Activated CD4-positive, alpha-beta T cell treated with anti-CD3 and anti-CD28 coated beads, Interleukin-10, Interleukin-2, amounts not matched to agents 100 ng/mL and 50 ng/mL, durations not matched to agents 16 hours and 8 hours (primary cell): ENCODE data around the gene LOXHD1.

Source experiments
- DNase-seq: peaks from one replicate; pipeline ENCODE4 v3.0.0-alpha.2; 2020

The LOXHD1 gene

GRCh38 chr18:46536215-46536874 is 120.7 kb downstream of the LOXHD1 start:
- no peak for DNase-seq

GRCh38 chr18:46531482-46531881 is 125.5 kb downstream of the LOXHD1 start:
- no peak for DNase-seq

GRCh38 chr18:46528037-46528436 is 129.0 kb downstream of the LOXHD1 start:
- DNase-seq, result no peak

GRCh38 chr18:46519870-46520269 is 137.2 kb downstream of the LOXHD1 start:
- no peak for DNase-seq

GRCh38 chr18:46518438-46518837 is 138.6 kb downstream of the LOXHD1 start:
- DNase-seq, result no peak

- DNase-seq, result no peak
These were observed 140.5 kb downstream of the LOXHD1 start for GRCh38 chr18:46516555-46516954.

GRCh38 chr18:46510386-46510785 is 146.6 kb downstream of the LOXHD1 start:
- DNase-seq, result no peak

- DNase-seq, result no peak
These were observed 147.5 kb downstream of the LOXHD1 start for GRCh38 chr18:46509530-46509929.

- DNase-seq, result no peak
These were observed 149.9 kb downstream of the LOXHD1 start for GRCh38 chr18:46506974-46507586.

- no peak for DNase-seq
These were observed 154.6 kb downstream of the LOXHD1 start for GRCh38 chr18:46502444-46502843.

GRCh38 chr18:46497129-46497528 is 159.9 kb downstream of the LOXHD1 start:
- peak; percentile 10 for DNase-seq

GRCh38 chr18:46488471-46489213 is 168.4 kb downstream of the LOXHD1 start:
- DNase-seq, result no peak

- DNase-seq, result no peak
These were observed 171.3 kb downstream of the LOXHD1 start for GRCh38 chr18:46485675-46486194.

- no peak for DNase-seq
These were observed 172.0 kb downstream of the LOXHD1 start for GRCh38 chr18:46484971-46485370.

- no peak for DNase-seq
These were observed 174.2 kb downstream of the LOXHD1 start for GRCh38 chr18:46482831-46483230.

- DNase-seq, result no peak
These were observed 175.2 kb downstream of the LOXHD1 start for GRCh38 chr18:46481847-46482245.

GRCh38 chr18:46481048-46481846 is 175.8 kb downstream of the LOXHD1 start:
- DNase-seq, result peak; percentile 52

- no peak for DNase-seq
These were observed 176.8 kb downstream of the LOXHD1 start for GRCh38 chr18:46480226-46480625.

GRCh38 chr18:46478796-46479195 is 178.2 kb downstream of the LOXHD1 start:
- DNase-seq, result no peak

- DNase-seq, result no peak
These were observed 179.5 kb downstream of the LOXHD1 start for GRCh38 chr18:46477425-46478011.

- DNase-seq, result no peak
These were observed 181.6 kb downstream of the LOXHD1 start for GRCh38 chr18:46475390-46475752.

- no peak for DNase-seq
These were observed 182.3 kb downstream of the LOXHD1 start for GRCh38 chr18:46474487-46475389.
